PC-9 (cell line): ENCODE results near the gene FRMD4B. TPM values are rescaled to one million over a fixed set of nuclear protein-coding genes. Genes with fewer than 3 reads are reported as not detected.

Experiments used
- BruUV-seq: library from RNA; stranded (reverse); fragments of 400-500 nt; replicated peaks from 2 replicates; lab custom pipeline; 2021; lab: Mats Ljungman, UMichigan
- CTCF ChIA-PET: fragments of 300-600 bp; sonication (Branson Sonifier 250); formaldehyde crosslinking; loops from one replicate; lab custom pipeline; 2022; ENCODE audit warnings: antibody characterized with exemption; lab: Charles Lee
- POLR2A ChIA-PET: fragments of 300-600 bp; sonication (Branson Sonifier 250); formaldehyde crosslinking; loops from one replicate; lab custom pipeline; 2022; ENCODE audit warnings: antibody characterized with exemption; ENCODE audit not compliant: unreplicated experiment; lab: Charles Lee
- DNase-seq, 2 experiments: peaks; one replicate each; pipeline versions ENCODE4 v3.0.0 to v3.0.0-alpha.2; 2015 to 2022; ENCODE audit warnings: mixed read lengths in 1 of 2
- H2AFZ ChIP-seq: fragments of 200-600 bp; sonication (generic); 2 replicates; pipeline ENCODE4 v1.8.1; 2017; ENCODE audit warnings: antibody characterized with exemption
- H3F3A ChIP-seq: fragments of 200-600 bp; sonication (generic); 2 replicates; pipeline ENCODE4 v1.8.1; 2017; ENCODE audit warnings: antibody characterized with exemption, mild to moderate bottlenecking, low read depth; ENCODE audit not compliant: insufficient read depth
- H3K27ac ChIP-seq: fragments of 200-600 bp; sonication (generic); 2 replicates; pipeline ENCODE4 v1.6.1; 2016; ENCODE audit warnings: mixed run types
- H3K27me3 ChIP-seq: fragments of 200-600 bp; sonication (generic); 2 replicates; pipeline ENCODE4 v1.6.1; 2016; ENCODE audit warnings: low read depth, mixed run types; ENCODE audit not compliant: insufficient read depth
- H3K36me3 ChIP-seq: fragments of 200-600 bp; sonication (generic); 2 replicates; pipeline ENCODE4 v1.6.1; 2016; ENCODE audit warnings: low read depth, mixed run types
- H3K4me1 ChIP-seq: fragments of 200-600 bp; sonication (generic); replicated peaks from 2 replicates; pipeline ENCODE4 v1.6.1; 2016; ENCODE audit warnings: mixed run types; ENCODE audit not compliant: insufficient read depth
- H3K4me2 ChIP-seq: fragments of 200-600 bp; sonication (generic); 2 replicates; pipeline ENCODE4 v1.6.1; 2017; ENCODE audit warnings: mixed run types
- H3K4me3 ChIP-seq: fragments of 200-600 bp; sonication (generic); 2 replicates; pipeline ENCODE4 v1.6.1; 2016; ENCODE audit warnings: mixed run types
- H3K79me2 ChIP-seq: fragments of 200-600 bp; sonication (generic); 2 replicates; pipeline ENCODE4 v1.6.1; 2017; ENCODE audit warnings: low read depth, mixed run types
- H3K9me2 ChIP-seq: fragments of 200-600 bp; sonication (generic); 2 replicates; pipeline ENCODE4 v1.8.1; 2017; ENCODE audit warnings: mild to moderate bottlenecking; ENCODE audit not compliant: insufficient read depth
- H3K9me3 ChIP-seq: fragments of 200-600 bp; sonication (generic); 2 replicates; pipeline ENCODE4 v1.8.1; 2016; ENCODE audit warnings: low read depth; ENCODE audit not compliant: insufficient read depth
- H4K20me1 ChIP-seq: fragments of 200-600 bp; sonication (generic); 2 replicates; pipeline ENCODE4 v1.8.1; 2017; ENCODE audit not compliant: insufficient read depth
- EZH2 ChIP-seq: fragments of 200-600 bp; sonication (generic); IDR thresholded peaks from 2 replicates; pipeline ENCODE4 v1.8.0; 2017; ENCODE audit warnings: antibody characterized with exemption, low read depth
- intact Hi-C: fragments of 100-400 bp; cut with micrococcal nuclease; formaldehyde crosslinking; loops from one replicate; pipeline ENCODE4 v1.10.0; 2022; ENCODE audit not compliant: unreplicated experiment
- total RNA-seq: library from RNA; stranded (reverse); gene quantifications from 2 replicates; pipeline ENCODE4 v1.2.3, GENCODE V29; 2021
- TF ChIP-seq, protein P1 (sequence below): fragments of 200-600 bp; sonication (generic); conservative IDR thresholded peaks from 2 replicates; pipeline ENCODE4 v1.6.1; 2017; ENCODE audit warnings: mixed run types, antibody characterized with exemption, mild to moderate bottlenecking, moderate library complexity

FRMD4B gene
- total RNA-seq, 1 experiment from 2014 or later = 10.2 TPM

DNA sequence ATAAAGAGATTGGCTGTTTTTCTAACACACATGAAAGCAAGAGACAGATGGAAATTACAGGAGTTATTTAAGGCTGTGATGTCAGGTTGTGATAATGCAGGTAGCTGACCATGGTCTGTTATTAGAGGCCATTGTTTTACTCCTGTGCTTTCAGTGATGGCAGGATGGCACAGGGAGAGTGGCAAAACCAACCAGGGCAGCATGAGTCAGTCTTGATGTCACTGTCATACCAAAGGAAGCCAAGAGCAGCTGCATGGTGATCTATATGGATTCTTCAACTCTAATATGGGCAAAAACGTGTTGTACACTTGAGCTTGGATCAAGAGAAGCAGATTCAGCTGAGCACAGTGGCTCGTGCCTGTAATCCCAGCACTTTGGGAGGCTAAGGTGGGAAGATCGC is 171.6 kb downstream of the FRMD4B start:
- peaks cover 25% of the 10 kb centered on the region for H3F3A ChIP-seq
- 0 out of 2 replicates have a peak, but pooled peaks cover 4% of the 10 kb centered on the region for H3K36me3 ChIP-seq
- no peak for TF ChIP-seq EZH2
- TF ChIP-seq, protein P1, sequence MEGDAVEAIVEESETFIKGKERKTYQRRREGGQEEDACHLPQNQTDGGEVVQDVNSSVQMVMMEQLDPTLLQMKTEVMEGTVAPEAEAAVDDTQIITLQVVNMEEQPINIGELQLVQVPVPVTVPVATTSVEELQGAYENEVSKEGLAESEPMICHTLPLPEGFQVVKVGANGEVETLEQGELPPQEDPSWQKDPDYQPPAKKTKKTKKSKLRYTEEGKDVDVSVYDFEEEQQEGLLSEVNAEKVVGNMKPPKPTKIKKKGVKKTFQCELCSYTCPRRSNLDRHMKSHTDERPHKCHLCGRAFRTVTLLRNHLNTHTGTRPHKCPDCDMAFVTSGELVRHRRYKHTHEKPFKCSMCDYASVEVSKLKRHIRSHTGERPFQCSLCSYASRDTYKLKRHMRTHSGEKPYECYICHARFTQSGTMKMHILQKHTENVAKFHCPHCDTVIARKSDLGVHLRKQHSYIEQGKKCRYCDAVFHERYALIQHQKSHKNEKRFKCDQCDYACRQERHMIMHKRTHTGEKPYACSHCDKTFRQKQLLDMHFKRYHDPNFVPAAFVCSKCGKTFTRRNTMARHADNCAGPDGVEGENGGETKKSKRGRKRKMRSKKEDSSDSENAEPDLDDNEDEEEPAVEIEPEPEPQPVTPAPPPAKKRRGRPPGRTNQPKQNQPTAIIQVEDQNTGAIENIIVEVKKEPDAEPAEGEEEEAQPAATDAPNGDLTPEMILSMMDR = no peak
- no peaks in the 10 kb centered on the region for H3K9me3 ChIP-seq
- ChIA-PET CTCF (no interaction called here), POLR2A (no interaction called here)
- DNase-seq = no peak
- no peak overlapping the region for H3K4me3 ChIP-seq
- no peaks in the 10 kb centered on the region for H3K27me3 ChIP-seq
- H3K4me2 ChIP-seq = peak overlapping the region; percentile 73; the same call in 1 of the 2 replicates
- no peaks in the 10 kb centered on the region for H3K79me2 ChIP-seq
- intact Hi-C loops = no loop called here
- peak overlapping the region; percentile 97 for H3K27ac ChIP-seq
- peaks cover 42% of the 10 kb centered on the region for H3K4me1 ChIP-seq
- BruUV-seq = no TSS peak
- H3K9me2 ChIP-seq = no peaks in the 10 kb centered on the region
- no peak overlapping the region for H2AFZ ChIP-seq
- H4K20me1 ChIP-seq = no peaks in the 10 kb centered on the region

- DNase-seq = peak in 1 of 2 experiments; percentile 95
- intact Hi-C loops = loop anchor here (1.0 kb wide), 3 partner anchors 12 to 33 kb away; no protein-coding TSS in a partner anchor
- Histone ChIP-seq H3K27me3 (no peaks in the 10 kb centered on the region), H3K79me2 (no peaks in the 10 kb centered on the region), H4K20me1 (no peaks in the 10 kb centered on the region), H3K4me3 (no peak overlapping the region), H3K9me2 (no peaks in the 10 kb centered on the region), H3F3A (peaks cover 25% of the 10 kb centered on the region), H2AFZ (no peak overlapping the region), H3K4me2 (peak overlapping the region; percentile 73), H3K27ac (peak overlapping the region; percentile 97), H3K36me3 (no peaks in the 10 kb centered on the region), H3K4me1 (peaks cover 45% of the 10 kb centered on the region), H3K9me3 (no peaks in the 10 kb centered on the region)
- BruUV-seq = TSS peak; percentile 34
- CTCF ChIA-PET = interaction anchor here (0.5 to 0.9 kb wide), 6 partner anchors 13 to 51 kb away, joined by 3 to 6 read pairs (median 3); no protein-coding TSS in a partner anchor
- POLR2A ChIA-PET = interaction anchor here (0.6 to 0.7 kb wide), 4 partner anchors 13 to 76 kb away, joined by 3 to 33 read pairs (median 4); no protein-coding TSS in a partner anchor
- TF ChIP-seq EZH2 = no peak
- TF ChIP-seq, protein P1 = no peak
These were observed 173.3 kb downstream of the FRMD4B start for GRCh38 chr3:69212411-69213160.

DNA sequence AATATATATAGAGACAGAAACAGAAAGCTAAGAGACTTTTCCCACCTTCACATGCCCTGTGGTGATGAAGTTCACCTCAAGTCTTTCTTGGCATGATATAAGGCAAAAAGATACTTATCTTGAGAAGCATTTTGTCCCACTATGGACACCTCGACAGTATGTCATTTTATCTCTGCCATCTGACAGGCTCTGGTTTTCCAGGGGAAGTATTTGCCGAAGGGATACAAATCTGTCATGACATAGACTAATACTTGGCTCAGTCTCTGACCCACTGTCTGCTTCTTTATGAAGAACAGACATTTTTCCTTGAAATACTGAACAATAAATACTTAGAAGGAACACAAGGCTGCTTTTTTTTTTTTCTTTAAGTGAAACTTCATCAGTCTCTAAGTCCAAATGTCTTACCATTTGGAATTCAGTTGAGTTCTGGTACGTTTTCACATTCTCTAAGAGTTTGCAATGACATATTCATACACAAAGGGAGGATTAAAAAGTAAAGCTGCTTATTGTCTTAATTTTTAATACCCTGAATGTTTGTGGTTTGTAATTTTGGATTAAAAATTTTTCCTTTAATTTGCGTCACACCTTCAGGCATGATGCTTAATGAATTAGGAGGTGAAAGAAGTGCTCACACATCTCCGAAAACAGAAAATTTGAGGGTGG is 175.7 kb downstream of the FRMD4B start:
- H3K9me2 ChIP-seq = no peaks in the 10 kb centered on the region
- H3K4me1 ChIP-seq = peaks cover 45% of the 10 kb centered on the region
- H3K4me2 ChIP-seq = no peak overlapping the region
- intact Hi-C loops = no loop called here
- H3K36me3 ChIP-seq = no peaks in the 10 kb centered on the region
- H3K27ac ChIP-seq = peak overlapping the region; percentile 46
- no peak for DNase-seq
- ChIA-PET CTCF (no interaction called here), POLR2A (interaction anchor here (0.6 kb wide), 1 partner anchor 1193 kb away, joined by 3 read pairs; no protein-coding TSS in a partner anchor)
- no peaks in the 10 kb centered on the region for H3K79me2 ChIP-seq
- no peak for TF ChIP-seq EZH2
- TF ChIP-seq, protein P1 = no peak
- H3K9me3 ChIP-seq = no peaks in the 10 kb centered on the region
- H2AFZ ChIP-seq = no peak overlapping the region
- H3K27me3 ChIP-seq = no peaks in the 10 kb centered on the region
- BruUV-seq = no TSS peak
- no peaks in the 10 kb centered on the region for H4K20me1 ChIP-seq
- no peak overlapping the region for H3K4me3 ChIP-seq
- peaks cover 25% of the 10 kb centered on the region for H3F3A ChIP-seq
